ENCODE measurements around the gene B3GALT5.
"Not testable (repeated sequence)": the region's sequence is repeated elsewhere in the genome, so short reads cannot be mapped to it uniquely, and the experiment has no call there.

Gene B3GALT5

DNA sequence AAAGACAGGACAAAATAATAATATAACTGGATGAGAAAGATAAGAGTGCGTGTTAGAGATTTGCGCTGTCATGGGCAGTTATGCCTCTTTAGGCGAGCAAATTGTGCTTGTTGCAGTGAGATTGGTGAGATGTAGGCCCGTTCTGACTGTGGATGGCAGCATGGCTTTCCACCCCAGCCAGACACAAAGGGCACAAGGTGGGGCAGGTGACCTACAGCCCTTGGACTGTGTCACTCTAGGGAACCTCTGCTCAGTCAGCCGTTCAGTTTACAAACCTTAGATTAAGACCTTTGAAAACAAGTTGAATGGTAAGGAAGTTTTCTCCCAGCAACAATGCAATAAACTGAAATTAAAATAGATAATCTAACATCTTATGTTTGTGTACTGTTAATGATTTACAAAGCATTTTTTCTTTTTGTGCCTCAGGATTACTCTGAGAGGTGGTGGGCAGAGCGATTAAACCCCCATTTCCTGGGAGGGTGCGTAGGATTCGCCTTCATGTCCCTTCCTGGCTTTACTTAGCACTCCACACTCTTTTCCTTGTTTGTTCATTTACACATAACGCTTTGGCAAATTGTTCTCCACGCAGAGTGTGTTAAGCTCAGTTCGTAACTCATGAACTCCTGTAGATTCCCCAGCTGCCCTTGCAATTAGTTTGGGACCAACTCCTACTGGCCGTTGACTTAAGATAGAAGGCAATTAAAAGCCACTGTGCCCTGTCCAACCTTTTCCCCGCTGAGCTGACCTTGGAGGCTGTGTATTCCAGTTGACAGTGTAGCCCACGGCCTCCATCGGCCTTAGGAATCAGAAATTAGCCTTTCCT is 74.1 kb downstream of the B3GALT5 start:
- no peak for DNase-seq

GRCh38 chr21:39688010-39688409 is 75.3 kb downstream of the B3GALT5 start:
- intact Hi-C loops (cut with DNase I), result no loop called here
- no peak for DNase-seq

More for the DNA sequence above, 74.1 kb downstream of the B3GALT5 start:
- intact Hi-C loops (cut with DNase I), result no loop called here

- intact Hi-C loops (cut with DNase I); DNase-seq: not testable (repeated sequence)
Observed at GRCh38 chr21:39689860-39690259, 77.1 kb downstream of the B3GALT5 start.

DNA sequence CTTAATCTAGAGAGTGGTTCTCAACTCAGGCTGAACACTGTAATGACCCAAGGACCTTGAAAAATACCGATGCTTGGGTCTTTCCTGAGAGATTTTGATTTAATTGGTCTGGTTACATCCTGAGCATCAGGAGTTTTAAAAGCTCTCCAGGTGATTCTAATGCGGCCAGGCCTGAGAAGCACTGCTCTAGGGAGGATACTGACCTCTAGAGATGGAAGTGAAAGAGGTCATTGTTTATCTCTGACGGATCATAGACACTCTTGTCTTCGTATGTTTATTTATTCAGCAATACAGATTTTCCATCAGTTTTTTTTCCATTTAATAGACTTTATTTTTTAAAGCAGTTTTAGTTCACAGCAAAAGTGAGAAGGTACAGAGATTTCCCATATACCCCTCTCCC is 77.7 kb downstream of the B3GALT5 start:
- intact Hi-C loops (cut with DNase I), result no loop called here
- DNase-seq, result no peak

GRCh38 chr21:39694750-39695149 is 82.0 kb downstream of the B3GALT5 start:
- no peak for DNase-seq
- intact Hi-C loops (cut with DNase I), result no loop called here

DNA sequence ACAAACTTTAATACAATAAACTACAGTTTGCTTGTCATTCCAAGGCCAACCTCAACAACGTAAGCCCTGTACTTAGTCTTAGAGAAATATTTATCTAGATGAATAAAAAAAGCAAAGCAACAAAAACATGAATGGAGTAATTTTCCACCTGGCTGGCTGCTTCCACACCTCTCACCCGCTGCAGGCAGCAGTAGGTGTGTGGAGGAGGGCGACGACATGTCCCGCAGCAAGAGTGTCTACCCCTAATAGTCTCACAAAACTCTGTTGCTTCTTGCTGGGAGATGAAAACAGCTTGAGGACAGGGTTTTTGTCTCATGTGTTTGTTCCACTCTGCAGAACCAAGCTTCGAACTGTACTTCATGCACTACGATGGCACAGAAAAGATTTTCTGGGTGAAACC is 83.5 kb downstream of the B3GALT5 start:
- intact Hi-C loops (cut with DNase I), result no loop called here
- no peak for DNase-seq

DNA sequence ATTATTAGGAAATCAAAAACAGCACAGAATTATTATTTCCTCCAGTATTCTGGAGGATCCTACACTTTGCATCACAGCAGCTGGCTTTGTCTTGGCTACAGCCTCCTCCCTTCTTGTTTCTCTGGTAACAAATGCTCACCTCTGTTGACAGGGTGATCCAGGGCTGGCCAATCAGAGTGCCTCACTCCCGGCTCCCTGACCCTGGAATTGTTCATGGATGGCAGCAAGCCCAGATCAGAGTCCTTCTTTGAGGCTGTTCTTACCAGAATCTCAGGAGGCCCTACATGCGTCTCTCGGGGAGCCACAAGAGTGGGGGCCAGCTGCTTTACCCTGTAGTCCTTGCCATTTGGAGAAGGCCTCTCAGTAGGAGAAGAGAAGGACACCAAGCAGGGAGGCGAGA is 83.9 kb downstream of the B3GALT5 start:
- intact Hi-C loops (cut with DNase I), result no loop called here
- DNase-seq, result no peak

GRCh38 chr21:39700318-39700717 is 87.6 kb downstream of the B3GALT5 start:
- no peak for DNase-seq
- intact Hi-C loops (cut with DNase I), result no loop called here

GRCh38 chr21:39703578-39703977 is 90.8 kb downstream of the B3GALT5 start:
- DNase-seq, result no peak
- intact Hi-C loops (cut with DNase I), result no loop called here

GRCh38 chr21:39705849-39706248 is 93.1 kb downstream of the B3GALT5 start:
- intact Hi-C loops (cut with DNase I), result no loop called here
- DNase-seq, result no peak

- DNase-seq, result no peak
- intact Hi-C loops (cut with DNase I), result no loop called here
Observed at GRCh38 chr21:39707316-39707715, 94.6 kb downstream of the B3GALT5 start.

- intact Hi-C loops (cut with DNase I), result no loop called here
- no peak for DNase-seq
Observed at GRCh38 chr21:39710866-39711265, 98.1 kb downstream of the B3GALT5 start.

- DNase-seq, result no peak
- intact Hi-C loops (cut with DNase I), result no loop called here
Observed at GRCh38 chr21:39712273-39712672, 99.5 kb downstream of the B3GALT5 start.

GRCh38 chr21:39712976-39713375 is 100.2 kb downstream of the B3GALT5 start:
- intact Hi-C loops (cut with DNase I), result no loop called here
- no peak for DNase-seq

DNA sequence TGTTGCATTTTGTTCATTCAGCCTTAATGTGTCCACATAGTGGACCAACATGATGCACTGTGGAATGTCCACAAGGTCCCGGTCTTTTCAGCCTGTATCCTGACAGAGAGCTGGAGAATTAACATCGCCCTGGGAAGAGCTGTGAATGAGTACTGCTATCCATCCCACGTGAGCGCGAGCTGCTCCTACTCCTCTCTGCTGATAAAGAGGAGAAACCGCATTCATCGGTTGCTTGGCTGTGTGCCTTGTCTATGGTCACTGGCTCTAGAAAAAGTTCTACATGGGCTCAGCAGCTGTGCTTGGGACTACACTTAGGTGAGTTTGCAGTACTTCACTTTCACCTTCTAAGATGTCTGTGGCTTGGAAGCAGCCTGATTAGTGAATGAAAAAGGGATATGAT is 101.2 kb downstream of the B3GALT5 start:
- intact Hi-C loops (cut with DNase I), result no loop called here
- DNase-seq, result no peak

- intact Hi-C loops (cut with DNase I), result no loop called here
- DNase-seq, result peak in 1 of 10 donors; percentile 14
Observed at GRCh38 chr21:39714331-39714730, 101.6 kb downstream of the B3GALT5 start.

GRCh38 chr21:39715804-39716397 is 103.2 kb downstream of the B3GALT5 start:
- DNase-seq, result peak in 5 of 10 donors; percentile 30 to 73 (median 58)
- intact Hi-C loops (cut with DNase I), result loop anchor here (1.0 kb wide), 1 partner anchor 198 kb away; no protein-coding TSS in a partner anchor

- no peak for DNase-seq
- intact Hi-C loops (cut with DNase I), result no loop called here
Observed at GRCh38 chr21:39720126-39720778, 107.5 kb downstream of the B3GALT5 start.

GRCh38 chr21:39721885-39722284 is 109.1 kb downstream of the B3GALT5 start:
- intact Hi-C loops (cut with DNase I), result no loop called here
- DNase-seq, result no peak

Data from posterior cingulate gyrus (tissue), 11 donors.